ENCODE measurements around the gene CLCA1. TPM values are rescaled to one million over a fixed set of nuclear protein-coding genes. Genes with fewer than 3 reads are reported as not detected.

The CLCA1 gene
- total RNA-seq, 1 donor from 2014 or later, result not detected

- Mint-ChIP-seq H3K9me3 (ENCODE audit: unreplicated experiment) (no peaks in the 10 kb centered on the region), H3K36me3 (ENCODE audit: unreplicated experiment) (no peaks in the 10 kb centered on the region), H3K27ac (ENCODE audit: unreplicated experiment) (no peak overlapping the region), H3K4me1 (ENCODE audit: low read depth, unreplicated experiment) (no peaks in the 10 kb centered on the region), H3K27me3 (ENCODE audit: unreplicated experiment) (no peaks in the 10 kb centered on the region), H3K4me3 (ENCODE audit: unreplicated experiment) (no peak overlapping the region)
- DNase-seq, result no peak
- TF ChIP-seq, protein P1, sequence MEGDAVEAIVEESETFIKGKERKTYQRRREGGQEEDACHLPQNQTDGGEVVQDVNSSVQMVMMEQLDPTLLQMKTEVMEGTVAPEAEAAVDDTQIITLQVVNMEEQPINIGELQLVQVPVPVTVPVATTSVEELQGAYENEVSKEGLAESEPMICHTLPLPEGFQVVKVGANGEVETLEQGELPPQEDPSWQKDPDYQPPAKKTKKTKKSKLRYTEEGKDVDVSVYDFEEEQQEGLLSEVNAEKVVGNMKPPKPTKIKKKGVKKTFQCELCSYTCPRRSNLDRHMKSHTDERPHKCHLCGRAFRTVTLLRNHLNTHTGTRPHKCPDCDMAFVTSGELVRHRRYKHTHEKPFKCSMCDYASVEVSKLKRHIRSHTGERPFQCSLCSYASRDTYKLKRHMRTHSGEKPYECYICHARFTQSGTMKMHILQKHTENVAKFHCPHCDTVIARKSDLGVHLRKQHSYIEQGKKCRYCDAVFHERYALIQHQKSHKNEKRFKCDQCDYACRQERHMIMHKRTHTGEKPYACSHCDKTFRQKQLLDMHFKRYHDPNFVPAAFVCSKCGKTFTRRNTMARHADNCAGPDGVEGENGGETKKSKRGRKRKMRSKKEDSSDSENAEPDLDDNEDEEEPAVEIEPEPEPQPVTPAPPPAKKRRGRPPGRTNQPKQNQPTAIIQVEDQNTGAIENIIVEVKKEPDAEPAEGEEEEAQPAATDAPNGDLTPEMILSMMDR (IDR thresholded peaks at IDR 0.05; ENCODE audit: partially characterized antibody, unreplicated experiment), result no peak
Observed at GRCh38 chr1:86477256-86477655, 8.5 kb downstream of the CLCA1 start.

- H3K9me3 Mint-ChIP-seq (ENCODE audit: unreplicated experiment), result no peaks in the 10 kb centered on the region
- H3K27ac Mint-ChIP-seq (ENCODE audit: unreplicated experiment), result no peak overlapping the region
- H3K4me1 Mint-ChIP-seq (ENCODE audit: low read depth, unreplicated experiment), result no peaks in the 10 kb centered on the region
- H3K36me3 Mint-ChIP-seq (ENCODE audit: unreplicated experiment), result no peaks in the 10 kb centered on the region
- H3K27me3 Mint-ChIP-seq (ENCODE audit: unreplicated experiment), result no peaks in the 10 kb centered on the region
- TF ChIP-seq, protein P1 (IDR thresholded peaks at IDR 0.05; ENCODE audit: partially characterized antibody, unreplicated experiment), result no peak
- no peak overlapping the region for H3K4me3 Mint-ChIP-seq (ENCODE audit: unreplicated experiment)
- no peak for DNase-seq
Observed at GRCh38 chr1:86477682-86478081, 9.0 kb downstream of the CLCA1 start.

- Mint-ChIP-seq H3K27me3 (ENCODE audit: unreplicated experiment) (no peaks in the 10 kb centered on the region), H3K4me1 (ENCODE audit: low read depth, unreplicated experiment) (no peaks in the 10 kb centered on the region), H3K27ac (ENCODE audit: unreplicated experiment) (no peak overlapping the region), H3K9me3 (ENCODE audit: unreplicated experiment) (no peaks in the 10 kb centered on the region), H3K4me3 (ENCODE audit: unreplicated experiment) (no peak overlapping the region), H3K36me3 (ENCODE audit: unreplicated experiment) (no peaks in the 10 kb centered on the region)
- TF ChIP-seq, protein P1 (IDR thresholded peaks at IDR 0.05; ENCODE audit: partially characterized antibody, unreplicated experiment), result no peak
- no peak for DNase-seq
Observed at GRCh38 chr1:86478416-86479156, 9.9 kb downstream of the CLCA1 start.

GRCh38 chr1:86481966-86482365 is 13.2 kb downstream of the CLCA1 start:
- H3K27me3 Mint-ChIP-seq (ENCODE audit: unreplicated experiment), result no peaks in the 10 kb centered on the region
- no peak for DNase-seq
- H3K4me1 Mint-ChIP-seq (ENCODE audit: low read depth, unreplicated experiment), result no peaks in the 10 kb centered on the region
- no peak overlapping the region for H3K27ac Mint-ChIP-seq (ENCODE audit: unreplicated experiment)
- TF ChIP-seq, protein P1 (IDR thresholded peaks at IDR 0.05; ENCODE audit: partially characterized antibody, unreplicated experiment), result no peak
- H3K4me3 Mint-ChIP-seq (ENCODE audit: unreplicated experiment), result no peak overlapping the region
- no peaks in the 10 kb centered on the region for H3K36me3 Mint-ChIP-seq (ENCODE audit: unreplicated experiment)
- peaks cover 1% of the 10 kb centered on the region for H3K9me3 Mint-ChIP-seq (ENCODE audit: unreplicated experiment)

GRCh38 chr1:86487131-86487810 is 18.5 kb downstream of the CLCA1 start:
- Mint-ChIP-seq H3K36me3 (ENCODE audit: unreplicated experiment) (no peaks in the 10 kb centered on the region), H3K9me3 (ENCODE audit: unreplicated experiment) (peaks cover 1% of the 10 kb centered on the region)

More at GRCh38 chr1:86487131-86487810, 18.5 kb downstream of the CLCA1 start:
- Mint-ChIP-seq H3K4me3 (ENCODE audit: unreplicated experiment) (no peak overlapping the region), H3K4me1 (ENCODE audit: low read depth, unreplicated experiment) (peaks cover 4% of the 10 kb centered on the region), H3K27me3 (ENCODE audit: unreplicated experiment) (no peaks in the 10 kb centered on the region), H3K27ac (ENCODE audit: unreplicated experiment) (no peak overlapping the region)
- DNase-seq, result no peak
- TF ChIP-seq, protein P1 (IDR thresholded peaks at IDR 0.05; ENCODE audit: partially characterized antibody, unreplicated experiment), result no peak
